GM18511 (cell line): ENCODE data around the gene C14orf180.

Experiments used
- ATAC-seq: cut with Tn5 transposase; IDR thresholded peaks from one replicate; pipeline ENCODE4 v1.9.1; 2021; ENCODE audit warnings: mild to moderate bottlenecking, moderate library complexity; ENCODE audit not compliant: unreplicated experiment

The C14orf180 gene

GRCh38 chr14:104592292-104592672 is 12.7 kb downstream of the C14orf180 start:
- ATAC-seq: no peak

DNA sequence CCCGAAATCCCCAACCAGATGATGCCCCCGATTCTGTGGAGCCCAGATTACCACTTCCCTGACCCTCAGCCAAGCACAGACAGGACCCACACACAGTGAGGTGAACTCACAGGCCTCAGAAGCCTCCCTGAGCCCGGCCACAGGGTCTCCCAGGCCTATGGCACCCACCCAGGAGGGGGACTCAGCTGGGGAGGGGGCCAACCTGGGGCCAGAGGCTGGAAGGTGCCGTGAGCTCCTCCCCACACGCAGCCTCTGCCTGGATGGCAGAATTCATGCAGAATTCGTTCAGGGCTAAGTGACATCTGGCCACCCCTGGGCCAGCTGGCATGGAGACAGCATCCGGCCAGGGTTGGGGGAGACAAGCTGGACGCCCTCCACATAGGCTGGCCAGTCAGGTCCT is 13.2 kb downstream of the C14orf180 start:
- ATAC-seq: no peak

DNA sequence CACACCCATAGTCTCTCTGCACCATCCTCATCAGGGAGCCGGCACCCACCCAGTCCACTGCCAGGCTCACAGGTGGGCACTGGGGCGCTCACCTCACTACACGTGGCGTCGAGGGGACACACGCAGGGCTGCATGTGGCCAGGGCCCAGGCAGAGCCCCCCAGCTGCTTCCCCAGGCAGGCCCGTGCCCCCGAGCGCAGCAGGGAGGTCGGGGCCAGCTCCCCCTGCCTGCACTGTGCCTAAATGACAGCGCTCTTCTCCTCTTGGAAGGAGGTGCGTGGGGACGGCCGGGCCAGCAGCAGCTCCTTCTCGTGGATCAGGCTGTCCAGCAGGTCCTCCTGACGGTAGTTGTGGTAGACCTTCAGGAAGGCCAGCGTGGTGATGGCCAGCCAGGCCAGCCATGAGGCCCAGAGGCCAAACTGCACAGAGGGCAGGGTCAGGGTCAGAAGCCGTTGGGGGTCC is 13.7 kb downstream of the C14orf180 start:
- ATAC-seq: no peak

- no peak for ATAC-seq
These were observed 14.2 kb downstream of the C14orf180 start for GRCh38 chr14:104593710-104594136.

GRCh38 chr14:104594310-104595046 is 14.9 kb downstream of the C14orf180 start:
- no peak for ATAC-seq

DNA sequence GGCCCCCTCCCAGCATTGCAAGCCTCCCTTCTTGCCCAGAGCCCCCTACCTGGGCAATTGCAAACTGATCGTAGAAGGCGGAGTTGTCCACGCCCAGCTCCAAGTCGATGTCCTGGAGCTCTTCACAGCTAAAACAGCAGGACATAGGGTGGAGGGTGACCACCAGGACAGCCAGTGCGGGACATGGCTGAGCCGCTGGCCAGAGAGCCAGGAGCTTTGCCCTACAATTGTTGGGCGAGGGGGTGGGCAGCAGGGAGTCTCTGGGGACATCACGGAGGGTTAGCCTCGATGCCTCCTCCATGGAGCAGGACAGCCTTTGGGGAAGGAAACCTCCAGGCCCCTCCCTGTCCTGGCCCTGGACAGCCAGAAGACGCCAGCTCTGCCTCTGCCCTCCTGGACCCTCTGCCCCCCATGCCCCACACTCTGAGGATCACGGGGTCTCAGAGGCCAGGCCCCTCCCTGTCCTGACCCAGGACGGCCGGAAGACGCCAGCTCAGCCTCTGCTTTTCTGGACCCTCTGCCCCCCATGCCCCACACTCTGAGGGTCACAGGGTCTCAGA is 15.6 kb downstream of the C14orf180 start:
- no peak for ATAC-seq

DNA sequence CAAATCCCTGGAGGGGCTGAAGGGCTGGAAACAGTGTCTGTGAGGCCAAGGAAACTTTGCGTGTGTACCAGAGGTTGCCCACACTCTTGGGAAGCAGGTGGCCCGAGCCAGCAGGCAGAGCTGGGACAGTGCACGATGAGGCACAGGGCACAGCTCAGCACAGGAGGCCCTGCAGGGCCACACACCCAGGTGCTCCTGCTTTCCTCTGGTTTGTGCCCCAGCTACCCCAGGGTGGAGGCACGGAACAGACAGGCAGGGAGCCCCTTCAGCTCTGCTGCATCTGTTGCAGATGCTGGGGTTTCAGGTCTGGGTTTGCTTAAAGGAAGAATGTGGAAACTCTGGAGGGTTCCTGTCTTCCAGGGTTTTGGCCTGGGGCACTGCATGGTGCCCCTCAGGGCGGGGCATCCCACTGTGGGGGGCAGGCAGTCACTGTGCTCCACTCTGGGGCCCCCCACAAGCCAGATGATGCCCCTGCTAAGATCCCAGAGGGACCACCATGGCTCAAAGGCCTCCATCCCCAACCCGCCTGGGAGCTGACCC is 16.4 kb downstream of the C14orf180 start:
- ATAC-seq: no peak

DNA sequence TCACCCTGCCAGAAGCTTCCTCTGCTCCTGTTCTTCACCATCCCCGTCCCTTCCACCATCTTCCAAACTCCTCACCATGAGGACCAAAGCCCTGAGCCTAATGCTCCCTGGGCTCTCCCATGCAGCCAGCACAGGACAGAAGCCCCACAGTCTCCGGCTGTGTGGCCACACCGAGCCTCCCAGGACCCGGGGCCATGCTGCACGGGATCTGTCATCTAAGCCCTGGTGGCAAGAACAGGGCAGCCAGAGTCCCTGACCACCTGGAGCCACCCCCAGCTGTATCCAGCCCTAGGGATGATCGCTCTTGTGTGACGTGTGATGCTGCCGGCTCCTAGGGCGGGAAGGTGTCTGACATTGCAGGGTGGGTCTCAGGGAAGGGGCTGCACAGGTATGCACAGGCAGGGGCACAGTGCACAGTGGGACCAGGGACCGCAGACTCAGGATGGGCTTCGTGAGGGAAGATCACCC is 16.9 kb downstream of the C14orf180 start:
- no peak for ATAC-seq

DNA sequence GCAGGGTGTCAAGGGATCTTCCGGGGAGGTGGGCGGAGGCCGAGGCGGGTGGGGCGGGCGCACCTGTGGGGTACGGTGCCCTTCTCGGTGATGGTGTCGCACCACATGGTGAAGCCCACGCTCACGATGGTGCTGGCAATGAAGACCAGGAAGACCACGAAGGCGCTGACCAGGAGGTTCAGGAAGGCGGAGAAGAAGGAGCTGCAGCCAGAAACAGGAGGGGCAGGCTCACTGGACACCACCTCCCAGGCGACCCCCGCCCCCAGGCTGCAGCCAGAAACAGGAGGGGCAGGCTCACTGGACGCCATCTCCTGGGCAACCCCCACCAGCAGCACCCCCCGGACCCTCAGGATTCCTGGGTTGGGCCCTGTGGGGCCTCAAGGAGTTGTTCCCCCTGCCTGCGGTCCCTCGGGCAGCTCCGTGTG is 17.4 kb downstream of the C14orf180 start:
- no peak for ATAC-seq

- ATAC-seq: no peak
These were observed 18.0 kb downstream of the C14orf180 start for GRCh38 chr14:104597576-104597975.

GRCh38 chr14:104598039-104598909 is 18.7 kb downstream of the C14orf180 start:
- ATAC-seq: no peak

- no peak for ATAC-seq
These were observed 19.3 kb downstream of the C14orf180 start for GRCh38 chr14:104598910-104599273.

GRCh38 chr14:104599446-104599845 is 19.9 kb downstream of the C14orf180 start:
- ATAC-seq: no peak

DNA sequence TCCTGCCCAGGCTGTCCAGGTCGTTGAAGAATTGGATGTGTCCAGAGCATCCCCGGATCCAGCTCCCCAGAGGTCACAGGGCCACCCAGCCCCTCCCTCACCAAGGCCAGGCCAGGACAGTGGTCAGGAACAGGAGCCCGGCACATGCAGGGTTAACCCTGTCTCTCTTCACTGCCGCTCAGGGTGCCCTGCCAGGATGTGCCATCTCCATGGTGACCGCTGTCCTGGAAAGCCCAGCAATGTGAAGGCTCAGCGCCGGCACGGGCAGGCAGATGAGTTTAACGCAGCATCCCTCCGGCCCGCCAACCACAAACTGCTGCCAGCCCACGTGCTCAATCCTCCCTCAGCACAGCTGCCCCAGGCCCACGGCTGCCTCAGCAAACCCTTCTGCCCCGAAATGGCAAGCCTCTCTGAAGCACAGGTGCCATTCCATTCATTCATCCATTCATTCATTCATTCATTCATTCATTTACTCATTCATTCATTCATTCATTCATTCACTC is 20.6 kb downstream of the C14orf180 start:
- ATAC-seq: no peak

- ATAC-seq: no peak
These were observed 21.2 kb downstream of the C14orf180 start for GRCh38 chr14:104600805-104601204.

- ATAC-seq: no peak
These were observed 22.2 kb downstream of the C14orf180 start for GRCh38 chr14:104601786-104602185.

DNA sequence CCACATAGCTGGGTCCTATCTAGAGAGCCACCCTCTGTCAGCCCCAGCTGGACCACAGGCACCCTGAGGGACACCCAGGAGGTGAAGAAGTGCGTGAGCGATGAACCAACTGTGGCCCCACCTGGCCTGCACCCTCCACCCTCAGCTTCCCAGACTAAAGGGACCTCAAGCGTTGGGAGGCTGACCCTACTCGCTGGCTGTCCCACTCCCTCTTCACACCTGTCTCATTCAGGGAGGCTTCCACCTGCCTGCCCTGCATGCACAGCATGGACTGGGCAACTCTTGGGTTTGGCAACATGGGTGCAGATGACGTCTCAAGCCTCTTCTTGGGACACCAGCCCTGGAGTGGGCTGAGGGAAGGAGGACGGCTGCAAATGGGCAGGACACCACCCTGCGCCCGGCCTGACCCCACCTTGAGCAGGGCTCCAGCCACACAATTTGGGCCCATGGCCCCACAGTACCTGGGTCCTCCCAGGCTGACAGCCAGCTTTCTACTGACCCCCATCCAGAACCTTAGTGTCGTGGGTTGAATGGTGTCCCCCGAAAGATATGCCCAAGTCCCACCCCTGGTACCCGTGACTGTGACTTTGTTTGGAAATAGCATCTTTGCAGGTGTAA is 22.9 kb downstream of the C14orf180 start:
- ATAC-seq: no peak

DNA sequence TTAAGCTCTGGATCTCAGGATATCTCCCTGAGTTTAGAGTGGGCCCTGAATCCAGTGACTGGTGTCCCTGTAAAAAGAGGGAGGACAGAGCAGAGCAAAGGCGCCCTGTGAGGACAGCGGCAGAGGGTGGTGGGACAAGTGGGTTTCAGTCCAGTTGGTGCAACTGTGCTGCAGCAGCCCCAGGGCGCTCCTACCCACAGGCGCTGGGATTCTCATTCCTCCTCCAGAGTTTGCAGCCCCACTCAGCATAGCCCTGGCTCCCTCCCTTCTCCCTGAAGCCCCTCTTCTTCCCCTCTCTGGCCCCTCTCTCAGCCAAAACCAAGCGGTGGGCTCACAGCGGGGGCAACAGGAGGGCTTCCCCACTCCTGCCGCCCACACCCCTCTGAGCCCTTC is 23.4 kb downstream of the C14orf180 start:
- no peak for ATAC-seq

DNA sequence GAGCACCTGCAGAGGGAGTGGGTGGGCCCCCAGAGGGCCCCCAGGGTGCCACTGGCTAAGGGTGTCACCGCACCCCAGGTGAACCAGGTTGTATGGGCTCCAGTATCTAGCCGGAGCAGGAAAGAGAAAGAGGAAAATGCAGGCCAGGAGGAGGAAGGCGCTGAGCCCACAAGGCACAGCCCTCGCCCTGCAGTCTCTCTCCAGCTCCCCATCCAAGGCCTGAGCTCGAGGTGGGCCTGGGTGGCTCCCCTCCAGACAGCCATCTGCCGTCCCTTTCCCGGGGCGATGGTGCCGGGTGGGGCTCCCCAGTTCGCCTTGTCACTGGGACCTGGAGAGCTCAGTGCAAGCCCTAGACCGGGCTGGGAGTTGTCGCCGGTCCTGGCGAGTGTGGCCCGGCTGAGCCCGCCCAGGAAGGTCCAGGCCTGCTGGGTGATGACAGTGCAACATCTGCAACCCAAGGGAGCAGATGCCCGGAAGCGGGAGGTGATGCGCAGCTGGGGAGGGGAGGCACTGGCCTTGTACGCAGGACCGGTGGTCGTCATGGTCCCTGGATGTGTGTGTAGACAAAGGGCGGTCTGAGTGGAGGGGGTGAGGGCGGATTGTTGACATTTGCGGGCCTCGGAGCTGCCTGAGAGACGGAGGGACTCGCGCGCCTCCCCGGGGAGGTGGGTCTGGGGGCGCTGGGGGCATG is 24.3 kb downstream of the C14orf180 start:
- ATAC-seq: no peak
